HPDE6-E6E7 (cell line): ENCODE measurements around the gene PRSS57.
"Not testable (repeated sequence)": the region's sequence is repeated elsewhere in the genome, so short reads cannot be mapped to it uniquely, and the experiment has no call there.

Experiments
- DNase-seq: peaks from one replicate; pipeline ENCODE4 v3.0.0; 2011; ENCODE audit warnings: missing footprints; ENCODE audit errors: extremely low spot score

Gene PRSS57

GRCh38 chr19:695352-695949 is at the start of gene PRSS57:
TSS of gene PRSS57 (minus strand) at chr19:695452. CDS start at chr19:695430, 22 bp downstream.
- DNase-seq: no peak

DNA sequence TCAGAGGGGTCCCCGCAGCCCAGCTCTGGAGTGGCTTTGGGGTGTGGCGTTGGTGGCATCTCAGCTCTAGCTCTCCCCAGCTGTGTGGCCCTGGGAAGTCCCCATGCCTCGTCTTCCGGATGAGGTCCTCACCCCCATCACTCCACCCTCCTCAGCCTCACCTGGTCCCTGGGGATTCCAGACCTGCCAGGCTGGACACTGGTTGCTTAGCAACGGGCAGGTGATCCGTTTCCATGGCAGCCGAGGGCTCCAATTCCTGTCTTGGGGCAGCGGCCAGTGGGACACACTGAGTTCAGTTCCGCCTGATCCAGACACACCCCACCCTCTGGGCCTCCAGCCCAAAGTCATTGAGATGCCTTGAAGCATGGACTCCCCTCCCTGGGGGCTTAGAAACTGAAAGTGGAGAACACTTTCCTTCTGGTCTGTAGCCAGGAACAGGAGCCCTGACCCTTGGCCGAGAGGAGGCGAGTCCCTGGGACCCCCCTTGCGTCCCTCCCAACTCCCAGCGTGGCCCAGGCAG is 48.0 kb upstream of the PRSS57 start:
- no peak for DNase-seq

DNA sequence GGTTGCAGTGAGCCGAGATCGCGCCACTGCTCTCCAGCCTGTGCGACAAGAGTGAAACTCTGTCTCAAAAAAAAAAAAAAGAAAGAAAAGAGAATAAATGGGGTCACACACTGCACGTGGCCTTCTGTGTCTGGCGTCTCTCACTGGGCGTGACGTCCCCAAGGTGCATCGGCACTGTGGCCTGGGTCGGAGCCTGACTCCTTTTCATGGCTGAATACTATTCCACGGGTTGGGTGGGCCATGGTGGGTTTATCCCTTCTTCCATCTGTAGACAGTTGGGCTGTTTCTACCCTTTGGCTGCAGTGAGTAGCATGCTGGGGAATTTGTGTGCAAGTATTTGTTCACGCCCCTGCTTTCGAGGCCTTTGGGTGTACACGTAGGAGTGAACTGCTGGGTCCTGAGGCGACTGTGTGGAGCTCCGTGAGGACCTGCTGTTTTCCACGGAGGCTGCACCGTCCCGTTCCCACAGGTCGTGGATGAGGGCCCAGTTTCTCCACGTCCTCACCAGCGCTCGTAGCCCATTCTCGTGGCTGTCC is 47.4 kb upstream of the PRSS57 start:
- no peak for DNase-seq

- DNase-seq: no peak
These were observed 46.4 kb upstream of the PRSS57 start for GRCh38 chr19:741506-742131.

- DNase-seq: not testable (repeated sequence)
These were observed 45.7 kb upstream of the PRSS57 start for GRCh38 chr19:740816-741505.

DNA sequence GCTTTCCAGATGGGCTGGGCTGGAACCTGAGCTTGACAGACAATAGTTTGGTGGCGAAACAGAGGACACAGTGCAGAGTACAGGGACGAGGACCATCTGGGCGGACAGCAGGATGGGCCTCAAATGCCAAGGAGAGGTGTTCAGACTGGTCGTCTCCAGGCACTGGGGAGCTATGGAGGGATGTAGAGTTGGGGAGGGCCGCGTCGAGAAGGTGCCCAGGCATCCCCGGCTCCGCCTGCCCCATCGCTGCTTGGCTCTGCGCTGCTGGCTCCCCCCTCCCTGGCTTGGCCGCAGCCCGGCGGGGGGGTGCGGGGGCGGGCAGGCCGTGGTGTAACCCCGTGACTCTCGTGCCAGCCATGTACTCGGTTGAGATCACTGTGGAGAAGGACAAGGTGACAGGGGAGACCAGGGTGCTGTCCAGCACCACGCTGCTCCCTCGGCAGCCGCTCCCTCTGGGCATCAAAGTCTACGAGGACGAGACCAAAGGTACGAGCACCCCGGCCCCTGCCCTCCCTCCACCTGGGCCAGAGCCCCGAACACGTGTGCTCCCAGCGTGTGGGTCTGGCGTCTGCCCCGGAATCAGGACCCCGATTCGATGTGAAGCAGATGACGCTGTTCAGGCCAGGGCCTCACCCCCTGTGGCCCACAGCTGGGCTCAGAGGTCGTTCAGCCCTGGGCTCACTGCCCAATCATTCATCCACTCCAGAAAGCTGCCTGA is 44.9 kb upstream of the PRSS57 start:
- no peak for DNase-seq

DNA sequence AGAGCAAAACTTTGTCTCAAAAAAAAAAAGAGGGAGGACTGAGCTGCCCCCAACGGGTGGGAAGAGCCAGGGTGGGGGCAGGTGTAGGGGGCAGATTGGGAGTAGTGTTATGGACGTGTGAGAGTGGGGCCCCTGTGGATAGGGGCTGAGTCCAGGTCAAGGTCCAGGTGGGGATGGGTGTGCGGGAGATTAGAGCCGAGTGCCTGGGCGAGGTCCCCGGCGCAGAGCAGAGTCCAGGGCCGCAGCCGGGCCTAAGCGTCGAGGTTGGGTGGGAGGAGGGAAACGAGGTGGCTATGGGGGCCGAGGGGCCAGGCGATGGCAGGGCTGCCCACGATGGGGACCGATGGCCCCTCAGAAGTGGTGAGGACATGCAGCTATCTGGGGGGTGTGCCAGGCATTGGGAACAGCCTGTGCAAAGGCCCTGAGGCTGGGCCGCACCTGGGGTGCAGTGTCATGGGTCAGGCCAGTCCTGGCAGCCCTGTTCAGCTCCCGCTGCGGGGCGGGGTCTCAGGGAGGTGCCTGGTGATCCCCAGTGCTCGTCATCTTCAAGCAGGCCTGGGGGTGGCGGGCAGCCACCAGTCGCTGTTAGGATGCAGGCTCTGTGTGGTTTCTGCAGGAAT is 43.4 kb upstream of the PRSS57 start:
- DNase-seq: no peak

- DNase-seq: no peak
These were observed 42.4 kb upstream of the PRSS57 start for GRCh38 chr19:737591-738093.

DNA sequence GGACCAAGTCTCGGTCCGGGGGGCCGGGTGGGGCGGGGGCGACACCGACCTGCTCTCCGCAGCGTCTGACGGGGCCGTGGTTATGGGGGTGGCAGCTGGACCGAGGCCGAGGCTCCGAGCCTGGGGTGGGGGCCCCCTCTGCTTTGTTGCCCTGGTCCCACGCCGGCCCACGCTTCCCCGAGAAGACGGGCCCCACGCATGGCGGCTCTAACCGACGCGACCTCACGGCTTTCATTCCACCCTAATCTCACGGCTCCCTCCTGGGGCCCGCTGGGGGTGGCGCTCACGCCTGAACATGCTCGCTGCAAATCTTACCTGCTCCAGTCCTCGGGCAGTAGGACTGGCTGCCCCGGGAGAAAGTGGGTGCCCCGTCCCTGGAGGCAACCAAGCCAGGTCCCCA is 40.9 kb upstream of the PRSS57 start:
- no peak for DNase-seq

- no peak for DNase-seq
These were observed 39.5 kb upstream of the PRSS57 start for GRCh38 chr19:734716-735115.

- no peak for DNase-seq
These were observed 37.2 kb upstream of the PRSS57 start for GRCh38 chr19:732148-733069.

GRCh38 chr19:731000-731399 is 35.7 kb upstream of the PRSS57 start:
- DNase-seq: no peak

DNA sequence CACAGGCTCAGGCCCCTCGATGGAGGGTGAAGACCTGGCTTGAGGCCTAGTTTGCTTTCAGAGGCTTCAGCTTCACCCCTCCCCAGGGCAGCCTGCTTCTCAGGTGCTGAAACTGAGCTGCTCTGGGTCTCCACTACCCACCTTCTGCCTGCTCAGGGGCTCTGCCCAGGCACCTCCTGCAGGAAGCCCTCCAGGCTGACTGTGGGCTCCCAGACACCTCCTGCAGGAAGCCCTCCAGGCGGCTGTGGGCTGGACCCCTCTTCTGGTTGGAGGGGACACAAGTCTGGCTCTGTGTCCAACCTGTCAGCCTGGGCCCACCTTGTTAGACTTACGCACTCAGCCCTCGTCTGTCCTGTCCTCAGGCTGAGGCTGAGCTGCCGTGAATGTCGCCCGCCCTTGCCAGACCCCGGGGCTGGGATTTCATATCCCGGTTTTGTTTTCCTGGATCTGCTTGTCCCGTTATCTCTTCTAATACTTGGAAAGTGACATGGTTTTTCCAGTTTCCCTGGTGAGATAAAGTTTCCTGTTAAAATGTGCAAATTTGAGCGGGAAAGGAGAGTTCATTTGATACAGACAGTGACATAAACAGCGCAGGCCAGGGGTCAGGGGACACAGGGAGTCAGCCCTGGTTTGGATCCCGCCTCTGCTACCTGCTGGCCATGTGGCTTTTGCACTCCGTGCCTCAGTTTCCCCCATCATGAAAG is 34.9 kb upstream of the PRSS57 start:
- no peak for DNase-seq

DNA sequence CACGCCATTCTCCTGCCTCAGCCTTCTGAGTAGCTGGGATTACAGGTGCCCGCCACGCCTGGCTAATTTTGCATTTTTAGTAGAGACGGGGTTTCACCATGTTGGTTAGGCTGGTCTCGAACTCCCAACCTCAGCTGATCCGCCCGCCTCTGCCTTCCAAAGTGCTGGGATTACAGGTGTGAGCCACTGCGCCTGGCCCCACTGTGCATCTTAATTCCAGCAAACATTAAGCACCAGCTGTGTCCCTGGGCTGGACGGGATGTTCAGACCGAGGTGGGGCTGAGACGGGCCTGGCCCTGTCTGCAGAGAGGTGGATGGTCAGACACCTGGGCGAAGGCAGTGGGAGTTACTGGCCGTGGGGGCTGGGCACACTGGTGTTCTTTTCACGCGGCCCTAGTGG is 34.3 kb upstream of the PRSS57 start:
- DNase-seq: not testable (repeated sequence)

- DNase-seq: no peak
These were observed 32.8 kb upstream of the PRSS57 start for GRCh38 chr19:728011-728410.

DNA sequence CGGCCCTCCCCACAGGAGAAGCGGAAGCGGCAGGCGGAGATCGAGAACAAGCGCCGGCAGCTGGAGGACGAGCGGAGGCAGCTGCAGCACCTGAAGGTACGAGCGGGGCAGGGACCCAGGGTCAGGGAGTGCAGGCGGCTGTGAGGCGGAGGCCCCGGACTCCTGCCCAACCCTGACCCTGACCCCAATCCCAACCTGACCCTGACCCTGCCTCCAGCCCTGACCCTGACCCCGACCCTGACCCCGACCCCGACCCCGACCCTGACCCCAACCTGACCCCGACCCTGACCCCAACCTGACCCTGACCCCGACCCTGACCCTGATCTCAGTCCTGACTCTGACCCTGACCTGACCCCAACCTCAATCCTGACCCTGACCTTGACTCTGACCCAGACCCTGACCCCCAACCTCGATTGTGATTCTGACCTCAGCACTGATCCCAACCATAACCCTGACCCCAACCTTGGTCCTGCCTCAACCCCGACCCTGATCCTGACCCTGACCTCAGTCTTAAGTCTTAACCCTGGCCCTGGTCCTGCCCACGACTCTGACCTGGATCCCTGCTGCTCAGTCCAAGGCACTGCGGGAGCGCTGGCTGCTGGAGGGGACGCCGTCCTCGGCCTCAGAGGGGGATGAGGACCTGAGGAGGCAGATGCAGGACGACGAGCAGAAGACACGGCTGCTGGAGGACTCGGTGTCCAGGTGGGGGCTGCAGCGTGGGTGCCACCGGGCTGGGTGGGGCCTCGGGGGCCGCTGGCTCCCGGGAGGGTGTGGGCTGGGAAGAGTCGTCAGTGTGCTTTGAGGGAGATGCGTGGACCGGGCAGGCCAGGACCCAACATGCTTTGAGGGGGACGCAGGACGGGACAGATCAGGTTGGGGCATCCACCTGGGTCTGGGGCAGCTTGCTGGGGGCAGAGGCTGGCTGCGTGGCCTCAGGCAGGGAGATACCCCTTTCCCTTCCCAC is 32.0 kb upstream of the PRSS57 start:
- no peak for DNase-seq

DNA sequence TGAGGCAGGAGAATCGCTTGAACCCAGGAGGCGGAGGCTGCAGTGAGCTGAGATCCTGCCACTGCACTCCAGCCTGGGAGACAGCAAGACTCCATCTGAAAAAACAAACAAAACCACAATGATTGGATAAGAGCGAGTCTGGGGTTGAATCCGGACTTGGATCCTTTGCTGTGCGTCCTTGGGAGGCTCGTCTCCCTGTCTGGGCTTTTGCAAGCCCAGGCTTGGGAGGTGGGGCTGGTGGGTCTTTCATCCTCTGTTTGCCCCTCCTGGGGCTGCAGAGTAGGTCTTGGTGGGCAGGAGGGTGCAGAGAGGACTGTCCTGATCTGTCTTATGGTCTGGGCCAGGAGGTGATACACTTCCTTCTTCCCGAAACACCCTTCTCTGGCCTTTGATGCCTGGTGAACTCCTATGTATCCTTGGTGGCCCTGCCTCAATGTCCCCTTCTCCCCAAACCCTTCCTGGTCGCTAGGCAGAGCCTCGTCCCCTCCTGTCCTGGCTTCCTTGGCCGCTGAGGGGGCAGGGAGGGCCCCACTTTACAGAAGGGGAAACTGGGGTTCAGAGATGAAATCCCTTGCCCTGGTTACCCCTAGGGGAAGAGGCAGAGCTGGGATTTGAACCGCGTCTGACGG is 30.3 kb upstream of the PRSS57 start:
- DNase-seq: no peak

GRCh38 chr19:723714-724113 is 28.5 kb upstream of the PRSS57 start:
- no peak for DNase-seq
